NCI-H446 treated with DMSO at 0.1 percent for 48 hours (cell line): ENCODE results near the gene RALGAPA1.
"Not testable (repeated sequence)": the region's sequence is repeated elsewhere in the genome, so short reads cannot be mapped to it uniquely, and the experiment has no call there.

Source experiments
- DNase-seq: peaks from one replicate; lab custom pipeline; 2025; lab: John Stamatoyannopoulos, UW

The RALGAPA1 gene

GRCh38 chr14:35808638-35809563 is at the start of gene RALGAPA1:
Gene RALGAPA1, minus strand, starts transcription at chr14:35809295. Its CDS starts 460 bp downstream, at chr14:35808835.
- peak; percentile 96 for DNase-seq

- DNase-seq, result no peak
Measured at GRCh38 chr14:35858521-35859209, 49.6 kb upstream of the RALGAPA1 start.

- DNase-seq, result no peak
Measured at GRCh38 chr14:35855876-35856481, 46.9 kb upstream of the RALGAPA1 start.

- DNase-seq, result no peak
Measured at GRCh38 chr14:35854696-35855270, 45.7 kb upstream of the RALGAPA1 start.

- DNase-seq, result no peak
Measured at GRCh38 chr14:35853225-35853624, 44.1 kb upstream of the RALGAPA1 start.

GRCh38 chr14:35851823-35852222 is 42.7 kb upstream of the RALGAPA1 start:
- DNase-seq, result no peak

GRCh38 chr14:35849122-35849521 is 40.0 kb upstream of the RALGAPA1 start:
- no peak for DNase-seq

- DNase-seq, result no peak
Measured at GRCh38 chr14:35847636-35848035, 38.5 kb upstream of the RALGAPA1 start.

- DNase-seq, result no peak
Measured at GRCh38 chr14:35844494-35844893, 35.4 kb upstream of the RALGAPA1 start.

- not testable (repeated sequence) for DNase-seq
Measured at GRCh38 chr14:35842245-35842644, 33.1 kb upstream of the RALGAPA1 start.

GRCh38 chr14:35841704-35842103 is 32.6 kb upstream of the RALGAPA1 start:
- not testable (repeated sequence) for DNase-seq

GRCh38 chr14:35835208-35835982 is 26.3 kb upstream of the RALGAPA1 start:
- DNase-seq, result no peak

GRCh38 chr14:35829449-35829848 is 20.4 kb upstream of the RALGAPA1 start:
- no peak for DNase-seq

- no peak for DNase-seq
Measured at GRCh38 chr14:35827678-35828472, 18.8 kb upstream of the RALGAPA1 start.

GRCh38 chr14:35826952-35827416 is 17.9 kb upstream of the RALGAPA1 start:
- no peak for DNase-seq

- peak; percentile 99 for DNase-seq
Measured at GRCh38 chr14:35826218-35826951, 17.3 kb upstream of the RALGAPA1 start, which contains the start of gene BRMS1L. Gene BRMS1L, plus strand, starts transcription at chr14:35826338. Its CDS starts 179 bp downstream, at chr14:35826517.

GRCh38 chr14:35825968-35826217 is 16.8 kb upstream of the RALGAPA1 start:
- no peak for DNase-seq

- DNase-seq, result not testable (repeated sequence)
Measured at GRCh38 chr14:35824446-35825165, 15.5 kb upstream of the RALGAPA1 start.

GRCh38 chr14:35822501-35822900 is 13.4 kb upstream of the RALGAPA1 start:
- no peak for DNase-seq
